ENCODE measurements around the gene RNF214.
A peak's percentile ranks its signal among the peaks of the same experiment; 100 is the strongest.
"Not testable (repeated sequence)": the region's sequence is repeated elsewhere in the genome, so short reads cannot be mapped to it uniquely, and the experiment has no call there.

The RNF214 gene

GRCh38 chr11:117232911-117233409, 489 bp downstream of the RNF214 start:
- no peak for ATAC-seq

- no peak for ATAC-seq
Observed at GRCh38 chr11:117238221-117238620, 5.8 kb downstream of the RNF214 start.

- ATAC-seq = no peak
Observed at GRCh38 chr11:117239295-117239694, 6.8 kb downstream of the RNF214 start.

- ATAC-seq = no peak
Observed at GRCh38 chr11:117248341-117248740, 15.9 kb downstream of the RNF214 start.

- ATAC-seq = no peak
Observed at GRCh38 chr11:117249571-117249970, 17.1 kb downstream of the RNF214 start.

GRCh38 chr11:117251506-117251905, 19.0 kb downstream of the RNF214 start:
- no peak for ATAC-seq

GRCh38 chr11:117255966-117256365, 23.5 kb downstream of the RNF214 start:
- no peak for ATAC-seq

GRCh38 chr11:117256573-117256972, 24.1 kb downstream of the RNF214 start:
- ATAC-seq = no peak

GRCh38 chr11:117258576-117258975, 26.1 kb downstream of the RNF214 start:
- ATAC-seq = no peak

- no peak for ATAC-seq
Observed at GRCh38 chr11:117259417-117259816, 26.9 kb downstream of the RNF214 start.

- ATAC-seq = not testable (repeated sequence)
Observed at GRCh38 chr11:117264624-117265323, 32.3 kb downstream of the RNF214 start.

GRCh38 chr11:117265745-117266144, 33.3 kb downstream of the RNF214 start:
- no peak for ATAC-seq

- ATAC-seq = no peak
Observed at GRCh38 chr11:117269856-117270255, 37.4 kb downstream of the RNF214 start.

- no peak for ATAC-seq
Observed at GRCh38 chr11:117271208-117271607, 38.7 kb downstream of the RNF214 start.

GRCh38 chr11:117272175-117272574, 39.7 kb downstream of the RNF214 start:
- ATAC-seq = not testable (repeated sequence)

GRCh38 chr11:117273550-117274289, 41.2 kb downstream of the RNF214 start:
- no peak for ATAC-seq

GRCh38 chr11:117278347-117278746, 45.9 kb downstream of the RNF214 start:
- ATAC-seq = no peak

GRCh38 chr11:117279711-117280376, 47.4 kb downstream of the RNF214 start:
- peak; percentile 68 to 83 for ATAC-seq

- ATAC-seq = no peak
Observed at GRCh38 chr11:117281159-117281558, 48.7 kb downstream of the RNF214 start.

- ATAC-seq = no peak
Observed at GRCh38 chr11:117281869-117282268, 49.4 kb downstream of the RNF214 start.

- no peak for ATAC-seq
Observed at GRCh38 chr11:117282956-117283355, 50.5 kb downstream of the RNF214 start.

GRCh38 chr11:117284053-117284452, 51.6 kb downstream of the RNF214 start:
- no peak for ATAC-seq

GRCh38 chr11:117286588-117286987, 54.1 kb downstream of the RNF214 start:
- no peak for ATAC-seq

- ATAC-seq = no peak
Observed at GRCh38 chr11:117287668-117288067, 55.2 kb downstream of the RNF214 start.

Data from activated CD4-positive, CD25-positive, alpha-beta regulatory T cell treated with anti-CD3 and anti-CD28 coated beads, Interleukin-2, amount 50 U/mL, for 24 hours (primary cell).